PC-9 (cell line): ENCODE data around the gene GON7.

Experiments used
- EZH2 ChIP-seq: fragments of 200-600 bp; sonication (generic); IDR thresholded peaks from 2 replicates; pipeline ENCODE4 v1.8.0; 2017; ENCODE audit warnings: antibody characterized with exemption, low read depth
- TF ChIP-seq, protein P1 (sequence below): fragments of 200-600 bp; sonication (generic); conservative IDR thresholded peaks from 2 replicates; pipeline ENCODE4 v1.6.1; 2017; ENCODE audit warnings: mixed run types, antibody characterized with exemption, mild to moderate bottlenecking, moderate library complexity

DNA sequence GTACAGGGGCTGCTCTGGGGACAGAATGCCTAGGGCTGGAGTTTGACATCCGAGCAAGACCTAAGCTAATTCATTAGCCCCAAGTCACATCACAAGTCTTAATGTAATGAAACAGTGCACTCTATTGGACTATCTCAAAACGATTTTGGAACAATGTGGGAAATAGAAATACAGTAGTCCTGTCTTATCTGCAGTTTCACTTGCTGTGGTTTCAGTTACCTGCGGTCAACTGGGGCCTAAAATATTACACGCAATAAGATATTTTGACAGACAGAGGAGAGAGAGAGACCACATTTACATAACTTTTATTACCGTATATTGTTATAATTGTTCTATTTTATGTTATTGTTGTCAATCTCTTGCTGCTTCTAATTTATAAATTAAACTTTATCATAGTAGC, 43.3 kb downstream of the GON7 start:
- TF ChIP-seq, protein P1, sequence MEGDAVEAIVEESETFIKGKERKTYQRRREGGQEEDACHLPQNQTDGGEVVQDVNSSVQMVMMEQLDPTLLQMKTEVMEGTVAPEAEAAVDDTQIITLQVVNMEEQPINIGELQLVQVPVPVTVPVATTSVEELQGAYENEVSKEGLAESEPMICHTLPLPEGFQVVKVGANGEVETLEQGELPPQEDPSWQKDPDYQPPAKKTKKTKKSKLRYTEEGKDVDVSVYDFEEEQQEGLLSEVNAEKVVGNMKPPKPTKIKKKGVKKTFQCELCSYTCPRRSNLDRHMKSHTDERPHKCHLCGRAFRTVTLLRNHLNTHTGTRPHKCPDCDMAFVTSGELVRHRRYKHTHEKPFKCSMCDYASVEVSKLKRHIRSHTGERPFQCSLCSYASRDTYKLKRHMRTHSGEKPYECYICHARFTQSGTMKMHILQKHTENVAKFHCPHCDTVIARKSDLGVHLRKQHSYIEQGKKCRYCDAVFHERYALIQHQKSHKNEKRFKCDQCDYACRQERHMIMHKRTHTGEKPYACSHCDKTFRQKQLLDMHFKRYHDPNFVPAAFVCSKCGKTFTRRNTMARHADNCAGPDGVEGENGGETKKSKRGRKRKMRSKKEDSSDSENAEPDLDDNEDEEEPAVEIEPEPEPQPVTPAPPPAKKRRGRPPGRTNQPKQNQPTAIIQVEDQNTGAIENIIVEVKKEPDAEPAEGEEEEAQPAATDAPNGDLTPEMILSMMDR, result no peak
- no peak for TF ChIP-seq EZH2
